Measurements from ENCODE around the gene LIMS1.
"Not testable (repeated sequence)": the region's sequence is repeated elsewhere in the genome, so short reads cannot be mapped to it uniquely, and the experiment has no call there.

The LIMS1 gene

DNA sequence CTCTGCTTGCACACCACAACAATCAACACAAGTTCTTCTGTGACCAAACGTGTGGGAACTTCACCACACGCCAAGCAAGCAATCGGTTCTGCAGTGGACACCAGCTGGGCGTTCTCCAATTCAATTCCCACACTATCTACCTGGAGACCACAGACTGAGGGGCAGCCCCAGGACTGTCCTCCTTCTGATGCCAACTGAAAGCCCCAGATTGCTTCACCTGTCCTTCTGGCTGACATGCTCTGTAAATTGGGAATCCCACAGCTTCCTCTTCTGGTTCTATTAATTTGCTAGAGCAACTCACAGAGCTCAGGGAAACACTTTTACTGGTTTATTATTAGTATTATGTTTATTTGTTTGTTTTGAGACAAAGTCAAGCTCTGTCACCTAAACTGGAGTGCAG lies 131.7 kb downstream of the LIMS1 start:
- DNase-seq (ENCODE audit: low spot score) = not testable (repeated sequence)

DNA sequence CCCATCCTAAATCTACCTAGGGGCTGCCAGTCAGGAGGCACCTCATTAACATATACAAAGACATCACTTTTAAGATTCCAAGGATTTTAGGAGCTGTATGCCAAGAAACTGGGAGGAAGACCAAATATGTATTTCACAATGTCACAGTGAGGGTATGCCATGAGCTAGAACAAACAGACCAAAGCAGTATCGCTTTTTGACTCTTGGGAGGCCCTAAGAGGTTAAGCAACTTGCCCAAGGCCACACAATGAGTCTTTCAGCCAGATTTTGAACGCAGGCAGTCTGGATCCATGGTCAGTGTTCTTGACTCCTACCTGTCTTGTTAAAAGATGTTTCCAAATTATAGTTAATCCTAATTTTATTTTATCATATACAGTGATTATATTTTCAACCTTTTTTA lies 132.9 kb downstream of the LIMS1 start:
- DNase-seq (ENCODE audit: low spot score) = not testable (repeated sequence)

- DNase-seq (ENCODE audit: low spot score) = not testable (repeated sequence)
Measured at GRCh38 chr2:108670282-108670681, 136.0 kb downstream of the LIMS1 start.

GRCh38 chr2:108672200-108672805 lies 138.0 kb downstream of the LIMS1 start:
- DNase-seq (ENCODE audit: low spot score) = not testable (repeated sequence)

DNA sequence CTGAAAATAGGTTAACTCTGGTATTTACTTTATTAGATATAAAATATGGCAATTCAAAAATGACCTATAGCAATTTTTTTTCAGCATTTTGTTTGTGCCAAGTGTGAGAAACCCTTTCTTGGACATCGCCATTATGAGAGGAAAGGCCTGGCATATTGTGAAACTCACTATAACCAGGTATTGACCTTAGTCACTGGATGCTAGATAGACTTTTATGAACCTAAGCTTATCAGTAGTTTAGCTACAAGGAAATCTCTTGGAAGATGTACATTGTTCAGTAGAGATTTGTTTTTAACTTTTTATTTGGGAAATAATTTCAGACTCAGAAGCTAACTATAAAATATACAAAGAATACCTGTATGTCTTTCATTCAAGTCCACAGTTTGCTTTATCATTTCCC lies 142.3 kb downstream of the LIMS1 start:
- not testable (repeated sequence) for DNase-seq (ENCODE audit: low spot score)

GRCh38 chr2:108677239-108677744 lies 143.0 kb downstream of the LIMS1 start:
- DNase-seq (ENCODE audit: low spot score) = not testable (repeated sequence)

DNA sequence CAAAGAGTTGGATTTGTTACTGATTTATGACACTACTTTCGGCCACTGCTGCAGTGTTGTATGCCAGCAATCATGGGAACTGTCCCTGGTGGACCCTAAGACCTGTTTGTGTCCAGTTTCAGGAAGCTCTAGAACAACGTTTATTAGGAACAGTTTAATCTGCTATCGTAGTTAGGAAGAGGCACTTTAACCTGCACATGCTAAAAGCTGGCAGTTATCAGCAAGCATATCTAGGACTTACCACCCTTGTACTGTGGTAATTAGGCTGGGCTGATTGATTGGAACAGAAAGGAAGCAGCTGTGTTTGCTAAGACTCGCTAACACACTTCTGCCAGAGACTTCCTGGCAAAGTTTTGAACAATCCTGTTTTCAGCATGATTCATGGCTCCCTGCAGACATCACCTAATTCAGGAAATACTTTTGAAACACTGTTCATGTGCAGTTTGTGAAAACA lies 144.0 kb downstream of the LIMS1 start:
- not testable (repeated sequence) for DNase-seq (ENCODE audit: low spot score)

- not testable (repeated sequence) for DNase-seq (ENCODE audit: low spot score)
Measured at GRCh38 chr2:108680805-108681204, 146.5 kb downstream of the LIMS1 start.

DNA sequence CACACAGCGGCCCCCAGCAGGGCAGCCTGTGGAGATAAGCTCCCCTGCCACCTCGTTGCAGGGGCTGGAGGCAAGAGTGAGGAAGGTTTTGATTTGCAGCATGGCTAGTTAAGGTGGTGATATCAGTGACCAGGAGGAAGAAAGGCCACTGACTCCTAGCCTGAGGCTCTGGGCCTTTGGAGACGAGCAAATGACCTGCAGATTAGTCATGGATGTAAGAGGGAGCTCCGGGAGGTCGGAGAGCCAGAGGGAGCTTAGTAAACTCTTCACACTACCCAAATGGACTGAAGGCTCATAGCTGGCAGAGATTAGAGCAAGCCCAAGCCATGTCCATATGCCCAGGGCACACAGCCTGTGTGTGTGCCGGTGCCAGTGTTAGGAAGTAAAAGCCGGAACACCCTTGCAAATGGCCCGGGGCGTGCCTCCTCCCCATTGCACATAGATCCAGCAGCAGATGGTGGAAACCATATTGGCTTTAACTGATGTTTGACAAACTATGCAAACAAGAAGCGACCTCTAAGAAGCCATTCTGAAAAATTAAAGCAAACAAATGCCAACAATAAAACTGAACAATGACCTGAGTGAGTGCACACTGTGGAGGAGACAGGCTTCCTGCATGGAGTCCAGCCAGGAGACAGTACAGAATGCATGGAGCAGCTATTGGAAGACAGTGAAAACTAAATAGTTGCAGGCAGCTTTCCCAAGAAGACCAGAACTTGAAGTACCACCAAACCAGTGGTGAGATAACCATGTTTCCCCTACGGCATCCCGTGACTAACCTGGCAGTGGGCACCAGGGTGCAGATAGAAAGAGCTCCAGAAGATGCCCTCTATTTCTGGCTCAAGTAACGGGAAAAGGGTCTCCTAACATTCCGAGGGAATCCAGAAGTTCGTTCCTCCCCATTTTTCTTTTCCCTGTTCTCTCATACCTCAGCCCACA lies 154.8 kb downstream of the LIMS1 start:
- not testable (repeated sequence) for DNase-seq (ENCODE audit: low spot score)

DNA sequence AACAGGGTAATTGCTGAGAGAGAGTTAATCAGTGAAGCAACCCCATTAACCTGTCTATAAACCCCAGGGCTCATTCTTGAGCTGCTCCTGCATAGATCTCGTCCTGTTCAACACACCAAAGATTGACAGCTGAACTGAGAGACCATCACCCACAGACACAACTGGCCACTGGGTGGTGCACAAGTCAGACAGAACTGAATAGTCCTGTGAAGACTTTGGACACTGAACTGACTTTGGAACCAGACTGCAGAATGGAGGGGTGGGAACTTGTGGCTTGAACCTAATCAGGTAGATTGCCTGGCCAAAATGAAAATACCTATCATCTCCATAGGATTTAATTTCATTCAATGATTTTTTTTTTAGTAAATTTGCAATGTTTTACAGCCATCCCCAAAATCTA lies 155.7 kb downstream of the LIMS1 start:
- DNase-seq (ENCODE audit: low spot score) = not testable (repeated sequence)

DNA sequence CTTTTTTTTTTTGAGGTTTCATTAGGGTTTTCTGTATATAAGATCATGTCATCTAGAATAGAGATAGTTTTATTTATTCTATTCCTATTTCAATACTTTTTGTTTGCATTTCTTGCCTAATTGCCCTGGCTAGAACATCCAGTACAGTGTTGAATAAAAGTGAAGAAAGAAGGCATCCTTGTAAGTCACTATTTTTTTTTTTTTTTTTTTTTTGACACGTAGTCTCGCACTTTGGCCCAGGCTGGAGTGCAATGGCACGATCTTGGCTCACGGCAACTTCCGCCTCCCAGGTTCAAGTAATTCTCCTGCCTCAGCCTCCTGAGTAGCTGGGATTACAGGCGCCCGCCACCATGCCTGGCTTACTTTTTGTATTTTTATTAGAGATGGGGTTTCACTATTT lies 157.2 kb downstream of the LIMS1 start:
- no peak for DNase-seq (ENCODE audit: low spot score)

DNA sequence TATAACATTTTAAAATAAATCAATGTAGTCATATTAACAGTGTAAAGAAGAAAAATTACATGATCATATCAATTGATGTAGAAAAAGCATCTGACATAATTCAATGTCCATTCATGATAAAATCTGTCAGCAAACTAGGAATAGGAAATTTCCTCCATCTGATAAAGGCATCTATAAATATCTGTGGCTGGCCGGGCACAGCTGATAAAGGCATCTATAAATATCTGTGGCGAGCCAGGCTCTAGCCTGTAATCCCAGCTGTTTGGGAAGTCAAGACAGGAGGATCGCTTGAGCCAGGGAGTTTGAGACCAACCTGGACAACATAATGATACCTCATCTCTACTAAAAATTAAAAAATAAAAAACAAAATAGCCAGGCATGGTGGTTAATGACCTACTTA lies 166.9 kb downstream of the LIMS1 start:
- DNase-seq (ENCODE audit: low spot score) = no peak

- no peak for DNase-seq (ENCODE audit: low spot score)
Measured at GRCh38 chr2:108701806-108702205, 167.5 kb downstream of the LIMS1 start.

- no peak for DNase-seq (ENCODE audit: low spot score)
Measured at GRCh38 chr2:108704871-108705270, 170.6 kb downstream of the LIMS1 start.

DNA sequence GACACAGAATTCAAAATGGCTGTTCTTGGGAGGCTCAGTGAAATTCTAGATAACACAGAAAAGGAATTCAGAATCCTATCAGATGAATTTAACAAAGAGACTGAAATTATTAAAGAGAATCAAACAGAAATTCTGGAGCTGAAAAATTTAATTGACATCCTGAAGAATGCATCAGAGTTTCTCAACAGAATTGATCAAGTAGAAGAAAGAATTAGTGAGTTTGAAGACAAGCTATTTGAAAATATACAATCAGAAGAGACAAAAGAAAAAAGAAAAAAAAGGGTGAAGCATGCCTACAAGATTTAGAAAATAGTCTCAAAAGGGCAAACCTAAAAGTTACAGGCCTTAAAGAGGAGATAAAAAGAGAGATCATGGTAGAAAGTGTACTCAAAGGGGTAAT lies 173.0 kb downstream of the LIMS1 start:
- DNase-seq (ENCODE audit: low spot score) = no peak

DNA sequence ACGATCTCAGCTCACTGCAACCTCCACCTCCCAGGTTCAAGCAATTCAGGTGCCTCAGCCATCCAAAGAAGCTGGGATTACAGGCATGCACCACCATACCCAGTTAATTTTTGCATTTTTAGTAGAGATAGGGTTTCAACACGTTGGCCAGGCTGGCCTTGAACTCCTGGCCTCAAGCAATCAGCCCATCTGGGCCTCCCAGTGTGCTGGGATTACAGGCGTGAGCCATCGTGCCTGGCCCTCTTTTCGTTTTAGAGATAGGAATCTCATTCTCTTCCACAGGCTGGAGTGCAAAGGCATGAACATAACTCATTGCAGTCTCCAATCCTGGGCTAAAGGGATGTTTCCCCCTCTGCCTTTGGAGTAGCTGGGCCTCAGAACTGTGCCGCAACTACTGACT lies 182.7 kb downstream of the LIMS1 start:
- not testable (repeated sequence) for DNase-seq (ENCODE audit: low spot score)

DNA sequence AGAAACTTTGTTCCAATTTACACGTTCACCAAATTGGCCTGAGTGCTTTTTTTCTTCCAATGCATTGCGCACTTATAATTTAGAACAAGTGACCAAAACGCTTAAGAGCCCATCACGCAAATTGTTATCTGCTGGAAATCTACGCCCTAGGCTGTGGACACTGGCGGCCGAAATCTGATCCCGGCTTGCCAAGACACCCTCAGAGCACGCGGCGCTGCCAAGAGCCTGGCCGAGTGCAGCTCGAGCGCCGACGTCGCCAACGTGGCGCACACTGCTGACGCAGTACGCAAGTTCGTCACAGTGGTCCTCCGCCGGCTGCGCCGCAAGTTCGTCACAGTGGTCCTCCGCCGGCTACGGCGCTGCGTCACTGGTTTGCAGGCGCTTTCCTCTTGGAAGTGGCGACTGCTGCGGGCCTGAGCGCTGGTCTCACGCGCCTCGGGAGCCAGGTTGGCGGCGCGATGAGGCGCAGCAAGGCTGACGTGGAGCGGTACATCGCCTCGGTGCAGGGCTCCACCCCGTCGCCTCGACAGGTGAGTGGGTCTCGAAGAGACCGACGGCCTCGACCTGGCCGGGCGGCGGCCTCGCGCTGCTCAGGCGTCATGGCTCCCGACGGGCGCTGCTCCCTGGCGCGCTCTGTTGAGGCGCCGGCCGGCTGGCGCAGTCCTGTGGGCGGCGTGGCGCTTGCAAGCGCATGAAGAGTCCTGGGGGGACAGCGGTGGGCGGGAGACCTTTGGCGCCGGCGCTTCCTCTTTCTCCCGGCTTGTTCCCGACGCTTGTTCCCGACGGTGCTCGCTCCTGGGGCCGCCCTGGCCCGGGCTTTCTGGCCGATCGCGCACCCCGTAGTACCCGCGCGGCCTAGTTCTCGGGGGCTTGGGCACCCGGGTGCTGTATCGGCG lies 185.1 kb downstream of the LIMS1 start, which contains the start of gene RANBP2:
TSS of gene RANBP2 (plus strand) at position 334 of the 896 bp plus-strand sequence. CDS start at position 459, 125 bp downstream.
- peak; percentile 74 for DNase-seq (ENCODE audit: low spot score)

- DNase-seq (ENCODE audit: low spot score) = not testable (repeated sequence)
Measured at GRCh38 chr2:108726048-108726447, 191.8 kb downstream of the LIMS1 start.

- not testable (repeated sequence) for DNase-seq (ENCODE audit: low spot score)
Measured at GRCh38 chr2:108734656-108735055, 200.4 kb downstream of the LIMS1 start.

Measured in COLO829 (cell line).